GM23338 (cell line): ENCODE measurements around the gene CATSPERE.

Experiments
- CREB1 ChIP-seq: fragments of 250-450 bp; sonication (Bioruptor Pico); IDR thresholded peaks from 2 replicates; pipeline ENCODE4 v1.5.0; 2020; ENCODE audit warnings: low read depth, mild to moderate bottlenecking, moderate library complexity
- CTCF ChIP-seq, 2 experiments: fragments of 200-600 bp in 1 of 2; sonication (generic) in 1 of 2; conservative IDR thresholded peaks; 2 replicates each; pipeline versions ENCODE4 v1.5.1 to v1.6.1; 2016 to 2017; ENCODE audit warnings: antibody characterized with exemption in 2 of 2, low read depth in 2 of 2, mild to moderate bottlenecking in 2 of 2, moderate library complexity in 1 of 2
- EZH2 ChIP-seq: fragments of 200-600 bp; sonication (generic); IDR thresholded peaks from one replicate; pipeline ENCODE4 v1.8.0; 2017; ENCODE audit warnings: antibody characterized with exemption, mild to moderate bottlenecking, low read depth; ENCODE audit not compliant: unreplicated experiment
- EZH2phosphoT487 ChIP-seq: fragments of 200-600 bp; sonication (generic); IDR thresholded peaks from one replicate; pipeline ENCODE4 v1.8.1; 2018; ENCODE audit warnings: antibody characterized with exemption; ENCODE audit not compliant: unreplicated experiment
- JUNB ChIP-seq: IDR thresholded peaks from one replicate; pipeline ENCODE4 v1.6.1; 2016; ENCODE audit warnings: antibody characterized with exemption; ENCODE audit not compliant: unreplicated experiment
- POLR2AphosphoS5 ChIP-seq: IDR thresholded peaks from 2 replicates; pipeline ENCODE4 v1.6.1; 2016; ENCODE audit warnings: antibody characterized with exemption, low read depth
- REST ChIP-seq: IDR thresholded peaks from one replicate; pipeline ENCODE4 v1.6.1; 2018; ENCODE audit warnings: antibody characterized with exemption; ENCODE audit not compliant: unreplicated experiment
- STAT1 ChIP-seq: IDR thresholded peaks from one replicate; pipeline ENCODE4 v1.6.1; 2016; ENCODE audit warnings: antibody characterized with exemption; ENCODE audit not compliant: unreplicated experiment
- ZNF114 ChIP-seq: fragments of 250-450 bp; sonication (Bioruptor Pico); IDR thresholded peaks from 2 replicates; pipeline ENCODE4 v1.5.0; 2020; ENCODE audit warnings: mild to moderate bottlenecking, moderate library complexity
- ZNF331 ChIP-seq: fragments of 250-450 bp; sonication (Bioruptor Pico); IDR thresholded peaks from 2 replicates; pipeline ENCODE4 v1.5.0; 2020; ENCODE audit warnings: low read depth, mild to moderate bottlenecking, moderate library complexity
- TF ChIP-seq, protein P1 (sequence below): IDR thresholded peaks from 2 replicates; pipeline ENCODE4 v1.6.1; 2016; ENCODE audit warnings: antibody characterized with exemption
- TF ChIP-seq, protein P2 (sequence below): fragments of 250-450 bp; sonication (Bioruptor Pico); IDR thresholded peaks from 2 replicates; pipeline ENCODE4 v1.5.0; 2020; ENCODE audit warnings: mild to moderate bottlenecking, moderate library complexity

DNA sequence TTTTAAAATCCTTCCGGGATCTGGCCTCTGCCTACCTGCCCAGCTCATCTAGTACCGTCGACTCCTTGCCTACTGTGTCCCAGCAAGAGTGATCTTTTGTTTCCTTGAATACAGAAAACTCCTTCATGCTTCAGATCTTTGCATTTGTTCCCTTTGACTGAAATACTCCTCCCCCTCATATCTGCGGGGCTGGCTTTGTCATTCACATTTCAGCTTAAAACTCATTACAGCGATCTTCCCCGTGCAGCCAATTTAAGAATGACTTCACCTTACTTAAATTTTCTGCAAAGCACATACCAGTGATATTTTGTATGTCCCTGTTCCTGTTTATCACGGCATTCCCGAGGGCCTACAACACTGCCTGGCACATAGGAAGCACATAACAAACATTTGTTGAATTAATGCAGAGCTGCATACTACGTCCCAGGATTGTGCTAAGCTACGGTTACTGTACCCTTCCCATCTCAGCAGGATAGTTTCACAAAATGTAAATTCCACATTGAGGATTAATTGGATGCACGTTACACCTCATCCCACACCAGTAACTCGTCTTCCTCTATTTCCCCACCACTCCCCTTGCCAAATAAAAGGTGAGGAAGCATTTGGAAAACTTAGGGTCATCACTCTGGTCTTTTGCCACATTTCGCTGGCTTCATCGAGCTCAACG, 191.0 kb downstream of the CATSPERE start:
- TF ChIP-seq CTCF (conservative IDR thresholded peaks at IDR 0.05; ENCODE audit: low read depth in 2 of 2) = no peak
- no peak for TF ChIP-seq POLR2AphosphoS5
- no peak for TF ChIP-seq EZH2
- no peak for TF ChIP-seq ZNF331
- no peak for TF ChIP-seq JUNB
- no peak for TF ChIP-seq EZH2phosphoT487
- TF ChIP-seq, protein P1, sequence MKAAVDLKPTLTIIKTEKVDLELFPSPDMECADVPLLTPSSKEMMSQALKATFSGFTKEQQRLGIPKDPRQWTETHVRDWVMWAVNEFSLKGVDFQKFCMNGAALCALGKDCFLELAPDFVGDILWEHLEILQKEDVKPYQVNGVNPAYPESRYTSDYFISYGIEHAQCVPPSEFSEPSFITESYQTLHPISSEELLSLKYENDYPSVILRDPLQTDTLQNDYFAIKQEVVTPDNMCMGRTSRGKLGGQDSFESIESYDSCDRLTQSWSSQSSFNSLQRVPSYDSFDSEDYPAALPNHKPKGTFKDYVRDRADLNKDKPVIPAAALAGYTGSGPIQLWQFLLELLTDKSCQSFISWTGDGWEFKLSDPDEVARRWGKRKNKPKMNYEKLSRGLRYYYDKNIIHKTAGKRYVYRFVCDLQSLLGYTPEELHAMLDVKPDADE = no peak
- no peak for TF ChIP-seq REST
- no peak for TF ChIP-seq CREB1
- TF ChIP-seq STAT1 = no peak
- TF ChIP-seq ZNF114 (CRISPR knock-in tag) = no peak
- TF ChIP-seq, protein P2, sequence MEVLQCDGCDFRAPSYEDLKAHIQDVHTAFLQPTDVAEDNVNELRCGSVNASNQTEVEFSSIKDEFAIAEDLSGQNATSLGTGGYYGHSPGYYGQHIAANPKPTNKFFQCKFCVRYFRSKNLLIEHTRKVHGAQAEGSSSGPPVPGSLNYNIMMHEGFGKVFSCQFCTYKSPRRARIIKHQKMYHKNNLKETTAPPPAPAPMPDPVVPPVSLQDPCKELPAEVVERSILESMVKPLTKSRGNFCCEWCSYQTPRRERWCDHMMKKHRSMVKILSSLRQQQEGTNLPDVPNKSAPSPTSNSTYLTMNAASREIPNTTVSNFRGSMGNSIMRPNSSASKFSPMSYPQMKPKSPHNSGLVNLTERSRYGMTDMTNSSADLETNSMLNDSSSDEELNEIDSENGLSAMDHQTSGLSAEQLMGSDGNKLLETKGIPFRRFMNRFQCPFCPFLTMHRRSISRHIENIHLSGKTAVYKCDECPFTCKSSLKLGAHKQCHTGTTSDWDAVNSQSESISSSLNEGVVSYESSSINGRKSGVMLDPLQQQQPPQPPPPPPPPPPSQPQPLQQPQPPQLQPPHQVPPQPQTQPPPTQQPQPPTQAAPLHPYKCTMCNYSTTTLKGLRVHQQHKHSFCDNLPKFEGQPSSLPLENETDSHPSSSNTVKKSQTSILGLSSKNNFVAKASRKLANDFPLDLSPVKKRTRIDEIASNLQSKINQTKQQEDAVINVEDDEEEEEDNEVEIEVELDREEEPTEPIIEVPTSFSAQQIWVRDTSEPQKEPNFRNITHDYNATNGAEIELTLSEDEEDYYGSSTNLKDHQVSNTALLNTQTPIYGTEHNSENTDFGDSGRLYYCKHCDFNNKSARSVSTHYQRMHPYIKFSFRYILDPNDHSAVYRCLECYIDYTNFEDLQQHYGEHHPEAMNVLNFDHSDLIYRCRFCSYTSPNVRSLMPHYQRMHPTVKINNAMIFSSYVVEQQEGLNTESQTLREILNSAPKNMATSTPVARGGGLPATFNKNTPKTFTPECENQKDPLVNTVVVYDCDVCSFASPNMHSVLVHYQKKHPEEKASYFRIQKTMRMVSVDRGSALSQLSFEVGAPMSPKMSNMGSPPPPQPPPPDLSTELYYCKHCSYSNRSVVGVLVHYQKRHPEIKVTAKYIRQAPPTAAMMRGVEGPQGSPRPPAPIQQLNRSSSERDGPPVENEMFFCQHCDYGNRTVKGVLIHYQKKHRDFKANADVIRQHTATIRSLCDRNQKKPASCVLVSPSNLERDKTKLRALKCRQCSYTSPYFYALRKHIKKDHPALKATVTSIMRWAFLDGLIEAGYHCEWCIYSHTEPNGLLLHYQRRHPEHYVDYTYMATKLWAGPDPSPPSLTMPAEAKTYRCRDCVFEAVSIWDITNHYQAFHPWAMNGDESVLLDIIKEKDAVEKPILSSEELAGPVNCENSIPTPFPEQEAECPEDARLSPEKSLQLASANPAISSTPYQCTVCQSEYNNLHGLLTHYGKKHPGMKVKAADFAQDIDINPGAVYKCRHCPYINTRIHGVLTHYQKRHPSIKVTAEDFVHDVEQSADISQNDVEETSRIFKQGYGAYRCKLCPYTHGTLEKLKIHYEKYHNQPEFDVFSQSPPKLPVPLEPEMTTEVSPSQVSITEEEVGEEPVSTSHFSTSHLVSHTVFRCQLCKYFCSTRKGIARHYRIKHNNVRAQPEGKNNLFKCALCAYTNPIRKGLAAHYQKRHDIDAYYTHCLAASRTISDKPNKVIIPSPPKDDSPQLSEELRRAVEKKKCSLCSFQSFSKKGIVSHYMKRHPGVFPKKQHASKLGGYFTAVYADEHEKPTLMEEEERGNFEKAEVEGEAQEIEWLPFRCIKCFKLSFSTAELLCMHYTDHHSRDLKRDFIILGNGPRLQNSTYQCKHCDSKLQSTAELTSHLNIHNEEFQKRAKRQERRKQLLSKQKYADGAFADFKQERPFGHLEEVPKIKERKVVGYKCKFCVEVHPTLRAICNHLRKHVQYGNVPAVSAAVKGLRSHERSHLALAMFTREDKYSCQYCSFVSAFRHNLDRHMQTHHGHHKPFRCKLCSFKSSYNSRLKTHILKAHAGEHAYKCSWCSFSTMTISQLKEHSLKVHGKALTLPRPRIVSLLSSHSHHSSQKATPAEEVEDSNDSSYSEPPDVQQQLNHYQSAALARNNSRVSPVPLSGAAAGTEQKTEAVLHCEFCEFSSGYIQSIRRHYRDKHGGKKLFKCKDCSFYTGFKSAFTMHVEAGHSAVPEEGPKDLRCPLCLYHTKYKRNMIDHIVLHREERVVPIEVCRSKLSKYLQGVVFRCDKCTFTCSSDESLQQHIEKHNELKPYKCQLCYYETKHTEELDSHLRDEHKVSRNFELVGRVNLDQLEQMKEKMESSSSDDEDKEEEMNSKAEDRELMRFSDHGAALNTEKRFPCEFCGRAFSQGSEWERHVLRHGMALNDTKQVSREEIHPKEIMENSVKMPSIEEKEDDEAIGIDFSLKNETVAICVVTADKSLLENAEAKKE (CRISPR knock-in tag) = no peak
